GM18867 (cell line): Measurements from ENCODE around the gene NFE2L2.
A peak's percentile ranks its signal among the peaks of the same experiment; 100 is the strongest.
"Not testable (repeated sequence)": the region's sequence is repeated elsewhere in the genome, so short reads cannot be mapped to it uniquely, and the experiment has no call there.

Source experiments
- ATAC-seq: cut with Tn5 transposase; IDR thresholded peaks from one replicate; pipeline ENCODE4 v1.9.1; 2021; ENCODE audit warnings: mild to moderate bottlenecking, moderate library complexity; ENCODE audit not compliant: unreplicated experiment

The NFE2L2 gene

GRCh38 chr2:177264693-177265587 is at the start of gene NFE2L2:
TSS of gene NFE2L2 (minus strand) at chr2:177264727. CDS start at chr2:177264576, 151 bp downstream.
- ATAC-seq: peak; percentile 66

- no peak for ATAC-seq
These were observed 49.7 kb upstream of the NFE2L2 start for GRCh38 chr2:177314194-177314593.

- no peak for ATAC-seq
These were observed 48.7 kb upstream of the NFE2L2 start for GRCh38 chr2:177313162-177313781.

GRCh38 chr2:177312562-177312961 is 48.0 kb upstream of the NFE2L2 start:
- no peak for ATAC-seq

- ATAC-seq: not testable (repeated sequence)
These were observed 45.3 kb upstream of the NFE2L2 start for GRCh38 chr2:177309672-177310309.

- ATAC-seq: no peak
These were observed 42.0 kb upstream of the NFE2L2 start for GRCh38 chr2:177306550-177306949.

GRCh38 chr2:177303939-177304338 is 39.4 kb upstream of the NFE2L2 start:
- no peak for ATAC-seq

- no peak for ATAC-seq
These were observed 38.0 kb upstream of the NFE2L2 start for GRCh38 chr2:177302552-177302951.

GRCh38 chr2:177298191-177298590 is 33.7 kb upstream of the NFE2L2 start:
- ATAC-seq: no peak

GRCh38 chr2:177296040-177296439 is 31.5 kb upstream of the NFE2L2 start:
- ATAC-seq: peak; percentile 58

- no peak for ATAC-seq
These were observed 31.0 kb upstream of the NFE2L2 start for GRCh38 chr2:177295484-177295883.

- ATAC-seq: no peak
These were observed 27.2 kb upstream of the NFE2L2 start for GRCh38 chr2:177291701-177292100.

GRCh38 chr2:177289824-177290628 is 25.5 kb upstream of the NFE2L2 start:
- ATAC-seq: no peak

- ATAC-seq: no peak
These were observed 23.3 kb upstream of the NFE2L2 start for GRCh38 chr2:177287814-177288213.

GRCh38 chr2:177285892-177286715 is 21.6 kb upstream of the NFE2L2 start:
- ATAC-seq: no peak

- ATAC-seq: no peak
These were observed 20.0 kb upstream of the NFE2L2 start for GRCh38 chr2:177284531-177284930.

GRCh38 chr2:177283906-177284305 is 19.4 kb upstream of the NFE2L2 start:
- no peak for ATAC-seq

GRCh38 chr2:177282787-177283572 is 18.5 kb upstream of the NFE2L2 start:
- ATAC-seq: no peak

GRCh38 chr2:177282181-177282641 is 17.7 kb upstream of the NFE2L2 start:
- peak; percentile 31 for ATAC-seq
